Iris pigment epithelial cell (primary cell): ENCODE data around the gene SLC35A3.

Experiments used
- DNase-seq: peaks from one replicate; pipeline ENCODE4 v3.0.0-alpha.2; 2011; ENCODE audit warnings: low read depth

Gene SLC35A3

GRCh38 chr1:100077531-100077930, 107.7 kb downstream of the SLC35A3 start:
- DNase-seq: no peak

- no peak for DNase-seq
Observed at GRCh38 chr1:100080331-100080730, 110.5 kb downstream of the SLC35A3 start.
